ENCODE data around the gene MMAB. TPM values are rescaled to one million over a fixed set of nuclear protein-coding genes. Genes with fewer than 3 reads are reported as not detected.
A peak's percentile ranks its signal among the peaks of the same experiment; 100 is the strongest.

Gene MMAB
- total RNA-seq, 1 experiment from 2014 or later = 24.3 TPM

- Mint-ChIP-seq H3K4me3 (no peak overlapping the region), H3K27me3 (ENCODE audit: low read depth) (no peaks in the 10 kb centered on the region)
- no peak overlapping the region for H3K27ac ChIP-seq (ENCODE audit: insufficient read length, low read depth, low read length)
Measured at GRCh38 chr12:109588461-109589239, 15.3 kb upstream of the MMAB start.

More at GRCh38 chr12:109588461-109589239, 15.3 kb upstream of the MMAB start:
- Histone ChIP-seq H2AFZ (ENCODE audit: low read length) (no peak overlapping the region), H3K4ac (ENCODE audit: low read depth, low read length) (no peak overlapping the region), H4K8ac (replicated peaks; ENCODE audit: insufficient read length, low read depth, low read length) (no peak overlapping the region), H3K23me2 (ENCODE audit: insufficient read length, low read depth, low read length, poor library complexity, severe bottlenecking) (no peaks in the 10 kb centered on the region), H2BK12ac (ENCODE audit: insufficient read length, low read depth, low read length) (no peak overlapping the region), H4K20me1 (ENCODE audit: control insufficient read depth, insufficient read depth, insufficient read length) (no peaks in the 10 kb centered on the region), H3K56ac (ENCODE audit: insufficient read length, low read depth, low read length) (no peak overlapping the region), H2BK5ac (ENCODE audit: insufficient read length, low read length) (no peak overlapping the region), H4K5ac (ENCODE audit: insufficient read length, low read depth, low read length) (no peak overlapping the region), H3T11ph (ENCODE audit: low read length) (no peak overlapping the region), H3K4me2 (ENCODE audit: insufficient read depth, insufficient read length, low read length) (no peak overlapping the region), H4K91ac (ENCODE audit: insufficient read length, low read depth, low read length) (no peak overlapping the region), H3K14ac (ENCODE audit: insufficient read depth, low read length) (no peak overlapping the region), H2AK5ac (ENCODE audit: insufficient read length, low read length) (no peak overlapping the region), H3K9me3 (ENCODE audit: control insufficient read depth, low read depth, low read length) (no peaks in the 10 kb centered on the region), H3K23ac (ENCODE audit: insufficient read length, low read depth, low read length) (no peak overlapping the region), H2BK120ac (ENCODE audit: low read depth, low read length, poor library complexity, severe bottlenecking) (no peak overlapping the region), H3K18ac (ENCODE audit: insufficient read length, low read depth, low read length) (no peak overlapping the region), H3K79me2 (ENCODE audit: insufficient read depth, low read length) (no peaks in the 10 kb centered on the region), H2BK15ac (ENCODE audit: low read depth, low read length) (no peak overlapping the region), H3K4me1 (ENCODE audit: insufficient read depth, low read length) (no peaks in the 10 kb centered on the region), H3K27me3 (ENCODE audit: insufficient read depth, low read length) (no peaks in the 10 kb centered on the region), H3K79me1 (ENCODE audit: insufficient read depth, low read depth, low read length, poor library complexity, severe bottlenecking) (no peaks in the 10 kb centered on the region), H3K9ac (ENCODE audit: extremely low read depth, insufficient read length, low read length) (no peak overlapping the region), H2BK20ac (ENCODE audit: low read depth, low read length, poor library complexity, severe bottlenecking) (no peak overlapping the region)
- Mint-ChIP-seq H3K36me3 (ENCODE audit: insufficient read depth in 1 of 3, low read depth in 3 of 3) (peaks cover 5 to 35% (median 29%) of the 10 kb centered on the region in 3 experiments; a peak in 5 of 7 replicates), H3K27ac (peak overlapping the region; percentile 45 to 81 (median 69); a peak in 5 of 7 replicates), H3K4me1 (no peaks in the 10 kb centered on the region), H3K9me3 (no peaks in the 10 kb centered on the region)
- DNase-seq = no peak
- no CpG with 5 or more reads among the region's 26 CpGs for WGBS (ENCODE audit: extremely low coverage, insufficient read length, low lambda C conversion rate)
- no peak for TF ChIP-seq CTCF (conservative IDR thresholded peaks at IDR 0.05)
